D721Med (cell line): ENCODE measurements around the gene CARD19.
A peak's percentile ranks its signal among the peaks of the same experiment; 100 is the strongest.
"Not testable (repeated sequence)": the region's sequence is repeated elsewhere in the genome, so short reads cannot be mapped to it uniquely, and the experiment has no call there.

Source experiments
- DNase-seq: peaks from one replicate; pipeline ENCODE4 v3.0.0; 2011; ENCODE audit warnings: low spot score; ENCODE audit not compliant: insufficient read length
- FAIRE-seq: peaks from 2 replicates; lab custom pipeline; 2011; peaks lifted over from hg19 to GRCh38; lab: Jason Lieb, UNC
- TF ChIP-seq, protein P1 (sequence below): IDR thresholded peaks from 2 replicates; pipeline ENCODE4 v1.5.1; 2012; ENCODE audit warnings: mild to moderate bottlenecking, control low read depth; ENCODE audit not compliant: insufficient read depth; ENCODE audit errors: missing control alignments

The CARD19 gene

DNA sequence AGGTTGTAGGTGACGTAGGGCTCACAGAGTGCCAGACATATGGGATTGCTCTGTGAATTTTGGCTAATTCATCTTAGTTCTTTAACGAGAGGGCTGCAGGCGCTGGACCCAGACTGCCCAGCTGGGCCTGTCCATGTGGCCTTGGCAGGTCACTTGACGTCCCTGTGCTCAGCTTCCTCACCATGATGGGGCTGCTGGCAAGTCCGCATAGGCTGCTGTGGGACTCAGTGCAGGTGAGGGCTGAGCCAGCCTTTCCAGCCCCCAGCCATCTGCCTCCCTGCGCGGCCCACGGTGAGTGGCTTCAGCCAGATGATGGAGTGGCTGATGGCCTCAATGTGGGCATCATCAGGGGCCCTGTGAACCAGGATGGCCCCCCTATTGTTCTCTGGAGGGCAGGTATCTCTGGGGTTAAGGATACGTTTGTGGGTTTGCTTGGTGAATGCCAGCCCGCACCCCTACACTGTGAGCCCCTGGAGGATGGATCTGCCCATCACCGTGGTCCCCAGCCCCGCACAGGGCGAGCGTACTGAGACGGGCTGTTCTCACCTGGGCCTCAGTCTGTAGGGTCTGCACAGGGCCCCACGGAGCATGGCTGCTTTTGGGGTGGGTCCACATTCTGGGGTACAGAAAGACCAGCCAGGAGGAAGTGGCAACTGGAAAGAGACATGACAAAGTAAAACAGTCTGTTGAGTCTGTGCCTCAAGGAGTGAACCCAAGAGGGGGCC lies 3.7 kb downstream of the CARD19 start:
- no peak for FAIRE-seq
- peak; percentile 3 for DNase-seq
- TF ChIP-seq, protein P1, sequence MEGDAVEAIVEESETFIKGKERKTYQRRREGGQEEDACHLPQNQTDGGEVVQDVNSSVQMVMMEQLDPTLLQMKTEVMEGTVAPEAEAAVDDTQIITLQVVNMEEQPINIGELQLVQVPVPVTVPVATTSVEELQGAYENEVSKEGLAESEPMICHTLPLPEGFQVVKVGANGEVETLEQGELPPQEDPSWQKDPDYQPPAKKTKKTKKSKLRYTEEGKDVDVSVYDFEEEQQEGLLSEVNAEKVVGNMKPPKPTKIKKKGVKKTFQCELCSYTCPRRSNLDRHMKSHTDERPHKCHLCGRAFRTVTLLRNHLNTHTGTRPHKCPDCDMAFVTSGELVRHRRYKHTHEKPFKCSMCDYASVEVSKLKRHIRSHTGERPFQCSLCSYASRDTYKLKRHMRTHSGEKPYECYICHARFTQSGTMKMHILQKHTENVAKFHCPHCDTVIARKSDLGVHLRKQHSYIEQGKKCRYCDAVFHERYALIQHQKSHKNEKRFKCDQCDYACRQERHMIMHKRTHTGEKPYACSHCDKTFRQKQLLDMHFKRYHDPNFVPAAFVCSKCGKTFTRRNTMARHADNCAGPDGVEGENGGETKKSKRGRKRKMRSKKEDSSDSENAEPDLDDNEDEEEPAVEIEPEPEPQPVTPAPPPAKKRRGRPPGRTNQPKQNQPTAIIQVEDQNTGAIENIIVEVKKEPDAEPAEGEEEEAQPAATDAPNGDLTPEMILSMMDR, result no peak

- FAIRE-seq (no peak), DNase-seq (no peak)
- TF ChIP-seq, protein P1, result no peak
Measured at GRCh38 chr9:93100276-93100636, 4.2 kb downstream of the CARD19 start.

- not testable (repeated sequence) for DNase-seq, FAIRE-seq
Measured at GRCh38 chr9:93101086-93101485, 5.1 kb downstream of the CARD19 start.

- FAIRE-seq (no peak), DNase-seq (no peak)
Measured at GRCh38 chr9:93105620-93106019, 9.6 kb downstream of the CARD19 start.

DNA sequence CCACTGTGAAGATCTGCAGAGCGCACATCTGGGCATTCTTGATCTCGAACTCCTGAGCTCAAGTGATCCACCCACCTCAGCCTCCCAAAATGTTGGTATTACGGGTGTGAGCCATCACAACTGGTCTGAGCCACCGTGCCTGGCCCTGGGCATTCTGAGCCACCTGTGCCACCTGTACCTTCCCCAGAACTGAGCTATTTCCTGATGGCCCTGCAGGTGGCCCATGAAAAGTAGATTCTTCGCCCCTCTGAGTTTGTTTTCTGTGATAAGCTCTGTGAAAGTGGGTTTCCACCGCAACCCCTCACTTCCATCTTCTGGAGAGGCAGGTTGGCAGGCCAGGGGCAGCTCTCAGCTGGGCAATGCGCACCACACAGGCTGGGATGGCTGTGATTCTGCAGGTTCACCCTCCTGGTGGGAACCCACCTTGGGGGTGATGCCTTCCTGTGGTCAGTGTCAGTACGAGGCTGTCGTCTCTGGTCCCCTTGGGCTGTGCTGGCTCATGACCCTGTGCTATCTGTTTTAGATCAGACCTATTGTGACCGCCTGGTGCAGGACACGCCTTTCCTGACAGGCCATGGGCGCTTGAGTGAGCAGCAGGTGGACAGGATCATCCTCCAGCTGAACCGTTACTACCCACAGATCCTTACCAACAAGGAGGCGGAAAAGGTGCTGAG lies 11.3 kb downstream of the CARD19 start:
- FAIRE-seq, result no peak
- DNase-seq, result no peak
- TF ChIP-seq, protein P1, result no peak

More at GRCh38 chr9:93105620-93106019, 9.6 kb downstream of the CARD19 start:
- TF ChIP-seq, protein P1, result no peak

DNA sequence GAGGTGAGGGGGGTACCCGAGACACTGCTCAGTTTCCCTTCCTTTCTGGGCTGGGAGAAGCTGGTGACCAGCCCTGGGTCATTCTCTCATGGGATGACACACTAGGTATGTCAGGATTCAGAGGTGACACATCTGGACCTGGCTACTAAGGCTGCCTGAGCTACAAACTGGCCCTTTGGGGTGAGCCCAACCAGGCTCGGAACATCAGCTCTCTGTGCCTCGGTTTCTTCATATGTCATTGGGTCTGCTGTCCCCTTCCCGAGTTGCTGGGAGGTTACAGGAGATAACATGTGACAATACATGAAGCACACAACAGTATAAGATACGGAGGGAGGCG lies 11.8 kb downstream of the CARD19 start:
- DNase-seq, result no peak
- TF ChIP-seq, protein P1, result no peak
- FAIRE-seq, result no peak

GRCh38 chr9:93108291-93109041 lies 12.4 kb downstream of the CARD19 start:
- DNase-seq (peak; percentile 3), FAIRE-seq (no peak)
- TF ChIP-seq, protein P1, result no peak
